ENCODE measurements around the gene CHCHD3. TPM values are rescaled to one million over a fixed set of nuclear protein-coding genes. Genes with fewer than 3 reads are reported as not detected.

Gene CHCHD3
- total RNA-seq, 1 donor from 2014 or later, result 38.5 TPM

GRCh38 chr7:133009426-133010252 is 72.3 kb downstream of the CHCHD3 start:
- DNase-seq (no peak), ATAC-seq (no peak)
- no peak for TF ChIP-seq CTCF (IDR thresholded peaks at IDR 0.05)
- H3K36me3 ChIP-seq, result no peaks in the 10 kb centered on the region
- no peaks in the 10 kb centered on the region for H3K27me3 ChIP-seq (ENCODE audit: low read depth)
- no peaks in the 10 kb centered on the region for H3K9me3 ChIP-seq
- H3K4me1 ChIP-seq, result no peaks in the 10 kb centered on the region
- intact Hi-C loops (cut with DNase I), result no loop called here
- H3K27ac ChIP-seq, result no peak overlapping the region
- no peak overlapping the region for H3K4me3 ChIP-seq

- Histone ChIP-seq H3K27ac (no peak overlapping the region), H3K4me3 (no peak overlapping the region), H3K36me3 (no peaks in the 10 kb centered on the region), H3K27me3 (ENCODE audit: low read depth) (no peaks in the 10 kb centered on the region), H3K9me3 (no peaks in the 10 kb centered on the region), H3K4me1 (no peaks in the 10 kb centered on the region)
- intact Hi-C loops (cut with DNase I), result no loop called here
- no peak for ATAC-seq
- no peak for TF ChIP-seq CTCF (IDR thresholded peaks at IDR 0.05)
- no peak for DNase-seq
Measured at GRCh38 chr7:133007961-133008360, 73.9 kb downstream of the CHCHD3 start.

GRCh38 chr7:133003052-133003910 is 78.6 kb downstream of the CHCHD3 start:
- Histone ChIP-seq H3K36me3 (no peaks in the 10 kb centered on the region), H3K27ac (no peak overlapping the region), H3K4me3 (no peak overlapping the region), H3K4me1 (peaks cover 11% of the 10 kb centered on the region), H3K9me3 (no peaks in the 10 kb centered on the region), H3K27me3 (ENCODE audit: low read depth) (no peaks in the 10 kb centered on the region)
- intact Hi-C loops (cut with DNase I), result no loop called here
- DNase-seq (no peak), ATAC-seq (no peak)
- TF ChIP-seq CTCF (IDR thresholded peaks at IDR 0.05), result no peak

GRCh38 chr7:133001727-133002126 is 80.2 kb downstream of the CHCHD3 start:
- H3K27ac ChIP-seq, result no peak overlapping the region
- H3K9me3 ChIP-seq, result no peaks in the 10 kb centered on the region
- no peaks in the 10 kb centered on the region for H3K27me3 ChIP-seq (ENCODE audit: low read depth)
- no peak for DNase-seq
- intact Hi-C loops (cut with DNase I), result no loop called here
- ATAC-seq, result no peak
- no peak for TF ChIP-seq CTCF (IDR thresholded peaks at IDR 0.05)
- H3K4me3 ChIP-seq, result no peak overlapping the region
- H3K4me1 ChIP-seq, result peaks cover 13% of the 10 kb centered on the region
- no peaks in the 10 kb centered on the region for H3K36me3 ChIP-seq

GRCh38 chr7:132999845-133000244 is 82.0 kb downstream of the CHCHD3 start:
- TF ChIP-seq CTCF (IDR thresholded peaks at IDR 0.05), result no peak
- ATAC-seq (no peak), DNase-seq (no peak)
- intact Hi-C loops (cut with DNase I), result no loop called here
- no peaks in the 10 kb centered on the region for H3K27me3 ChIP-seq (ENCODE audit: low read depth)
- no peak overlapping the region for H3K4me3 ChIP-seq
- no peaks in the 10 kb centered on the region for H3K9me3 ChIP-seq
- peaks cover 13% of the 10 kb centered on the region for H3K4me1 ChIP-seq
- no peak overlapping the region for H3K27ac ChIP-seq
- H3K36me3 ChIP-seq, result no peaks in the 10 kb centered on the region

All from lower lobe of right lung (tissue), 2 donors.